GM18870 (cell line): ENCODE data around the gene CLIC3.

Experiments used
- ATAC-seq: cut with Tn5 transposase; IDR thresholded peaks from one replicate; pipeline ENCODE4 v1.9.1; 2021; ENCODE audit warnings: moderate library complexity; ENCODE audit not compliant: unreplicated experiment

Gene CLIC3

DNA sequence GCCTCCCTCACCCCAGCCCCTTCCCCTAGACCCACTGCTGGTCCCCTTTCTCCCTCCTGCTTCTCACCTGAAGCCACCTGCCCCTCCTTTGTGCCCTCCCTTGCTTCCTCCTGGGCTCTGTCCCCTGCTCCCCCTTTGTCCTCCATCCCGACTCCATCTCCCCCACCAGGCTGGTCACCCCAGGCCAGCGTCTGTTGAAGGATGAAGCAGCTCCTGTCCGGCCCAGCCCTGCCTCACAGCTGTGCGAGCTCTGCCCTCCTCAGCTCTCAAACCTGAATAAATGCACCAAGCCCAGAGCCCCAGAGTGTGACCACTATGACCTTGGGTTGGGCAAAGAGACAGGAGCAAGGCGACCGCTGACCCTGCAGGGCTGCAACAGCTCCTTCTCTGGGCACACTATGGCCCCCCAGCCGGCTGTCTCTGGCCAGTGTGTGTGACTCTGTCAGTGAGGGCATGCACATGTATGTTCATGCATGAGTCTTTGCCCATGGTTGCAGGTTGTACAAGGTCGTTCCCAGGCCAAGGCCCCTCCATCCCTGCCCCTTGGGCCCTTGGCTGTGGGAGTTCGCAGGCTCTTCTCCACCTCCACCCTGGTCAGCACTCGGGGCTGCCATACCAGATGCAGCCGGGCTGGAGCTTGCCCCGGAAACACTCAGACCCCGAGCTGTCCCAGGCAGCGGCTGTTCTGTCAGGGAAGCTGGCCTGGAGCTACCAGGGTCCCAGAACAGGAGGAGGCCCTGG lies 41.0 kb downstream of the CLIC3 start:
- no peak for ATAC-seq

DNA sequence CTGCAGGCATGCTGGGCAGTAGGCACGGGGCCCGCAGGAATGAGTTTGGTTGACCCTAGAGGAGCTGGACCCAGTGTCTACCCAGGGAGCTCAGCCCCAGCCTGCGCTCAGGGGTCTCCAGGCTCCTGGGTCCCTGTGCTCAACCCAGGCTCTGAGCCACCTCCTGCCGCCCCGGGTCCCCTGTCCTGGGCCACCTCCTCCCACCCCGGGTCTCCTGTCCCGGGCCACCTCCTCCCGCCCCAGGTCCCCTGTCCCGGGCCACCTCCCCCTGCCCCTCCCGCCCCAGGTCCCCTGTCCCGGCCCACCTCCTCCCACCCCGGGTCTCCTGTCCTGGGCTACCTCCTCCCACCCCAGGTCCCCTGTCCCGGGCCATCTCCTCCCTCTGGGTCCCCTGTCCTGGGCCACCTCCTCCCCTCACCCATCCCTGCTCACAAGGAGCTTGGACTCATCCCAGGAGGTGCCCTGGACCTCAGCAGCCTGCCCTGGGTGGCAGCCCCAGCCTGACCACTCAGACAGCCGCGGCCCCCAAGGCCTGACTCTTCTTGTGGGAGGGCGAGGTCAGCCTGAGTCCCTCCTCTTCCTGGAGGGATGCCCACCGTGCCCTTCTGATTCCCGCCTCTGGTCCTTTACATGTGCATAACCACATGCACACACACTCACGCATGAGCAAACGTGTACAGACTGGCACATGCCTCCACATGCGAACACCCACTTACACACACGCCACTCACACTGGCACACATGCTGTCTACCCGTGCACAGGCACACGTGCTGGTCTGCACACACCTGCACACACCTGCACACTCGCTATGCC lies 41.9 kb downstream of the CLIC3 start:
- no peak for ATAC-seq

DNA sequence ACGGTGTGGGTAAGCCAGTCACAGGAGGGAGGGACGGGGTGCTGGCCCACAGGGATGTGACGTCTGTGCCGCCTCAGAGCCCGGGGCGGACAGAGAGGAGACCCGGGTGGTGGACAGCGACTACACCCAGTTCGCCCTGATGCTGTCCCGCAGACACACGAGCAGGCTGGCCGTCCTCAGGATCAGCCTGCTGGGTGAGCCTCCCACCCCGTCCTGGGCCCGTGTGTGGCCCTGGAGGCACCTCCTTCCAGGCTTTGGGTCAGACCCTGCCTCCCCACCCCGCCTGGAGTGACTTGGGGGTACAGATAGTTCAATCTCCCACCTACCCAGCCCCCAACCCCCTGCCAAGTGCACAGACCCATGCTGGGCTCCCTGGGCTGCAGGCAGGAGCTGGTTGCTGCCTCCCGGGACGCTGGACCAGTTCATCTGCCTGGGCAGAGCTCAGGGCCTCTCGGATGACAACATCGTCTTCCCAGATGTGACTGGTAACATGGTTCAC lies 42.5 kb downstream of the CLIC3 start:
- ATAC-seq = no peak

DNA sequence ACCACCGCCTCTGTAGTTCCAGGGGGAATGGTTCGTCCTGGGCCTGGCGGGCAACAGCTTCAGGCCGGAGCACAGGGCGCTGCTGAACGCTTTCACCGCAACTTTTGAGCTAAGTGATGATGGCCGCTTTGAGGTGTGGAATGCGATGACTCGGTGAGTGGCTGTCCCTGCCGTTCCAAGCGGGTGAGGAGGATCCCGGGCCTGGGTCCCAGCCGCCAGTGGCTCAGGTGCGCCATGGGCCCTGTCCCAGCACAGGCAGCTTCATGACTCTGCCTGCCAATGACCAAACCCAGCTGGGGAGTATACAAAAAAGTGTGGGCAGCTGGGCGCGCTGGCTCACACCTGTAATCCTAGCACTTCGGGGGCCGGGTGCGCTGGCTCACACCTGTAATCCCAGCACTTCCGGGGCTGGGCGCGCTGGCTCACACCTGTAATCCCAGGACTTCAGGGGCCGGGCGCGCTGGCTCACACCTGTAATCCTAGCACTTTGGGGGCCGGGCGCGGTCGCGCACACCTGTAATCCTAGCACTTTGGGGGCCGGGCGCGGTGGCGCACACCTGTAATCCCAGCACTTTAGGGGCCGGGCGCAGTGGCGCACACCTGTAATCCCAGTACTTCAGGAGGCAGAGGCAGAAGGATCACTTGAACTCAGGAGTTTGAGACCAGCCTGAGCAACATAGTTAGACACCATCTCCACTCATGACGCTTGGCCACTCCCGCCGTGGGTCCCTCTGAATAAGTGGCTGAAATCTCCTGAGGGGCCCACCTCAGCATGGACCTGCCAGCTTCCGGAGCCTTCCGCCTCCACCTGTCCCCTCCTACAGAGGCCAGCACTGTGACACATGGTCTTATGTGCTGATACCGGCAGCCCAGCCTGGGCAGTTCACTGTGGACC lies 43.2 kb downstream of the CLIC3 start:
- no peak for ATAC-seq

DNA sequence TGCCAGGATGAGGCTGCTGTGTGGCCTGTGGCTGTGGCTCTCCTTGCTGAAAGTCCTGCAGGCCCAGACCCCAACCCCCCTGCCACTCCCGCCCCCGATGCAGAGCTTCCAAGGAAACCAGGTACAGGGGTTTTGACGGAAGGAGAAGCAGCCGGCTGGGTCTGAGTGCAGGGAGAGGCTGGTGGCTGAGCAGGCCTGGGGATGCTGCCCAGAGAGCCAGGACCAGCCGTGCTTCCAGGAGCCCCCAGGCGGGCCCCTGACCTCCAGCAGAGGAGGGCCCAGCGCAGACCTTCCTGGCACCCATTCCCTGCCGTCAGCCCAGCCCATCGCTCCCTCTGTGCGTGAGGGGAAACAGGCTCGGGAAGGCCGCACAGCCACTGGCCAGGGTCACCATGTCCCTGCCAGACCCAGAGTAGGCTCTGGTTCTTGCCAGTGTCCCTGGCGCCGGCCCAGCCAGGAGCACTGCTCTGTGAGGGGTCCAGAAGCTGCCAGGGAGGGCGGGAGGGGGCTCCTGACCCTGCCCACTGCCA lies 44.0 kb downstream of the CLIC3 start:
- no peak for ATAC-seq

DNA sequence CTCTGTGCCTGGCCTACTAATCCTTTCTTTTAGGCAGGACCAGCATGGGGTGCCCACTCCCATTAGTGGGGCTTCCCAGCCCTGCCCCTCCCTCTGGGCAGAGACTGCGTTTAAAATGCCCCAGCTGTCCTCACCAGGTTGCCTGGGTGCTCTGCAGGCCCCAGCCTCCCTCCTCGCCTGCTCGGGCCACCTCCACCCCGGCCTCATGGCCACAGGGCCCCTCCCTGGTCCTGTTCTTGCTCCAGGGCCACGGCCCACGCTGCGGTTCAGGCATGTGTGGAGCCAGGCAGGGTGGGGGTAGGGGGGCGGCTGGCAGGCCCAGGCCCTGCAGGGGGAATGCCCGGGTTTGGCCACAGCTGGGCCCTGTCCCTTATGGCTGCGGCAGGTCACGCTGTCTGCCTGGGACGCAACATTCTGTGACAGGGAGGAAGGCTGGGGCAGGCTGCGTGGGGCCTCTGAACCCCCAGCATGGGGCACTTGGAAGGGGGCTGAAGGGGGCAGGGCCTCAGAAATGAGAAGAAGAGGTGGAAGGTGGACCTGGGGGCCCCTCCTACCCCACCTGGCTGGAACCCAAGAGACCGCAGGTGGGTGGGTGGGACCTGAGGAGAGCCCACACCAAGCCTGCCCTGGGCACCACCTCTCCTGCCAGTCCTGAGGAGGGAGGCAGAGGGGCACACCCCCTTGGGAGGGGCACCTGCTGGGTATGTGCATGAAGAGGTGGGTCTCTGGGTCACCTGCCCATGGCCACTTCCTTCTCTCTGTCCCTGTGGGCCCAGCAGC lies 44.6 kb downstream of the CLIC3 start, which contains the start of gene LCN12:
LCN12 (plus strand) TSS at position 733 of the 780 bp plus-strand sequence. CDS start 55 bp downstream, outside the sequence.
- ATAC-seq = no peak

DNA sequence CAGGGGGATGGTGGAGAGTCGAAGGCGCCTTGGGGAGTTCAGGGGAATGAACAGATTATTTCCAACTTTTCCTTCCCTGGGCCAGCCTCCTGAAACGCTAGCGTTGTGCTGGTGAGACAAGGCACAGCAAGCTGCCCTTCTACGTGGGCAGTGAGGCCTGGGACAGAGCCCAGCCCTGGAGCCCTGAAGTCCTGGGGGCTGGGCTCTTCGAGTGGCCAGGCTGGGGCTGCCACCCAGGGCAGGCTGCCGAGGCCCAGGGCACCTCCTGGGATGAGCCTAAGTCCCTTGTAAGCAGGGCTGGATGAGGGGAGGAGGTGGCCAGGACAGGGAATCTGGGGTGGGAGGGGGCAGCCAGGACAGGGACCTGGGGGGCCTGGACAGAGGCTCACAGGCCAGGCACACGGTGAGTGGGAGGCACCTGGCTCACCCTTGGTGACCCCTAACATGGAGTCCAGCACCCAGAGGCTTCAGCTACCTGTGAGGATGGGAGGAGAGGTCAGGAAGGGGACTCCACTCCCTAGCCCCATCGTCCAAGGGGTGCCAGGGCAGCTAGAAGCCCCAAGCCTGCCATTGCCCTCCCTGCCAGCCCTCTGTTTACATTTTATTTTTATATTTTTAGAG lies 45.6 kb downstream of the CLIC3 start:
- ATAC-seq = no peak

DNA sequence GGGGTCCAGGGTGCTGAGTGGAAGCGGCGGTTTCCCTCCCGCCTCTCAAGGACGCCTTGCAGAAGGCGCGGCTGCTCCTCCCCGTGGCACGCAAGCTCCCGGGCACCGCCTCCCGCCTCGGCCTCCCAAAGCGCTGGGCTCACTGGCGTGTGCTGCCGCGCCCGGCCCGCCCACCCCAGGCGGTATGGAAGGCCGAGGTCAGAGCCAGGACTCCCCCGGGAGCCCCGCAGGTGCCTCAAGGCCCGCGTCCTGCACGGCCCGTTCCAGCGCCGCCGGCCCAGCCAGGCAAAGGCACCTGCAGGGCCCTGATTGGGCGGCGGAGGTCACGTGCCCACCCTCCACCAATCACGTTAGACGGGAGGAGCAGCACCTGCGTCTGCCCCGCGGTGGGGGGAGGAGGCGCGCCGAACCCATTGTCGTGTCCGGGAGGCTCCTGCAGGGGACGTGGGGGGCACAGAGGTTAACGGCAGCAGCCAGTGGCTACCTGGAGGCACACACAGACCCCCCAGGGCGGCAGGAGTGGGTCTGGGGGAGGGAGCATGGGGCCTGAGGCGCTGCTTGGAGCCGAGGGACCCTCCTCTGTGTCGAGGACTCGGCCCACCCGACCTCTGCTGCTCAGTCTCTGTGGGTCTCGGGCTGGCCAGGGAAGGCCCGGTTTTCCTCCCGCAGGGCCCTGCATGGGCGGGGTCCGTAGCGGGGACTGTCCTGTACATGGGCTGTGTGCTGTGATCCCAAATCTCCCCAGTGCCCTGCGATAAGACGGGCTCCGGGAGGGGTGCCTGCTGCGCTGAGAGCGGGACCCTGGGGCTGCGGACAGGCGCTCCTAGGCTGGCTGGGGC lies 46.3 kb downstream of the CLIC3 start:
- peak; percentile 61 for ATAC-seq

DNA sequence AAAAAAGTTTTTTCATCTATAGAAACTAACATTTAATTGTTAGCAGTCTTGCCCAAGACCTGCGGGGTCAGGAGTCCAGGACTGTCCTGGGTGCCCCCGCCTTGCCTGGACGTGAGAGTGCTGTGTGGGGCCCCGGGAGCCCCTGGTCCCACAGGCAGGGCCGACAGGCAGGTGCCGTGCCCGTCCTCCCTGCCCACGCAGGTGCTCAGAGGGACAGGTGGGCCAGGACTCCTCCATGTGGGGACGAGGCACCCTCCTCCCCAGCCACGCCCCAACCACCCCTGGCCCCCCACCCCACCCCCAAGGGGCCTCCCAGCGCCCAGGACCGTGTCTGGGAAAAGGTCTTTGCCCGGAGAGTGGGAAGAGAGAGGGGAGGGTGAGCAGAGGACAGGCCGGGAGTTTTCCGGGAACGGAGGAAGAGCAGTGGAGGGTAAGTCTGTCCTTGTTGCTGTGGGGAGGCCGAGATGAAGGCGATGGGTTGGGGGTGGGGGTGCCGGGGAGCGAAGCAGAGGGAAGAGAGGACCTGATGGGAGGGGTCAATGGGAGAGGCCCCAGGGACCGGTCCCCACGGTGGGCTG lies 47.0 kb downstream of the CLIC3 start:
- ATAC-seq = no peak

DNA sequence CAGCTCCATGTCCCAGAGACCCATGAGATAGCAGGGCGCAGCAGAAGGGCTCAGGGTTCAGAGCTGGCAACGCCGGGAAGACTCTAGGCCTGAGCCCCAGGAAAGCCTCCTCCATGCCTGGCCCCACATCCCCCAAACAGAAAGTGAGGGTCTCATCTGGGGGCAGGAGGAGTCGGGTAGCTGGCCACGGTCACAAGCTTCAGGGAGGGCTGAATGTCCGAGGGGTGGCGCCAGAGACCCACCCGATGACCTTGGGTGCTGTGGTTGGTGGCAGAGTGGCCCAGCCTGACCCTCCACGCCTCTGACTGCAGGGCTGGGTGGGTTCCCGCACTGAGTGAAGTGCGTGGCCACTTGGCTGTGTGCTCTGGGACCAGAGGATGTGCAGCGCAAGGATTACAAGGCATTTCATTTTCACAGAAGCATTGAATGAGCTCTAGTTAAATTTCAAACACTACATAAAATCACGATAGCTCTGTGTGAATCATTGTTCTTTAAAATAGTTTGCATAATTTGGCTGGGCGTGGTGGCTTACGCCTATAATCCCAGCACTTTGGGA lies 48.3 kb downstream of the CLIC3 start:
- no peak for ATAC-seq

DNA sequence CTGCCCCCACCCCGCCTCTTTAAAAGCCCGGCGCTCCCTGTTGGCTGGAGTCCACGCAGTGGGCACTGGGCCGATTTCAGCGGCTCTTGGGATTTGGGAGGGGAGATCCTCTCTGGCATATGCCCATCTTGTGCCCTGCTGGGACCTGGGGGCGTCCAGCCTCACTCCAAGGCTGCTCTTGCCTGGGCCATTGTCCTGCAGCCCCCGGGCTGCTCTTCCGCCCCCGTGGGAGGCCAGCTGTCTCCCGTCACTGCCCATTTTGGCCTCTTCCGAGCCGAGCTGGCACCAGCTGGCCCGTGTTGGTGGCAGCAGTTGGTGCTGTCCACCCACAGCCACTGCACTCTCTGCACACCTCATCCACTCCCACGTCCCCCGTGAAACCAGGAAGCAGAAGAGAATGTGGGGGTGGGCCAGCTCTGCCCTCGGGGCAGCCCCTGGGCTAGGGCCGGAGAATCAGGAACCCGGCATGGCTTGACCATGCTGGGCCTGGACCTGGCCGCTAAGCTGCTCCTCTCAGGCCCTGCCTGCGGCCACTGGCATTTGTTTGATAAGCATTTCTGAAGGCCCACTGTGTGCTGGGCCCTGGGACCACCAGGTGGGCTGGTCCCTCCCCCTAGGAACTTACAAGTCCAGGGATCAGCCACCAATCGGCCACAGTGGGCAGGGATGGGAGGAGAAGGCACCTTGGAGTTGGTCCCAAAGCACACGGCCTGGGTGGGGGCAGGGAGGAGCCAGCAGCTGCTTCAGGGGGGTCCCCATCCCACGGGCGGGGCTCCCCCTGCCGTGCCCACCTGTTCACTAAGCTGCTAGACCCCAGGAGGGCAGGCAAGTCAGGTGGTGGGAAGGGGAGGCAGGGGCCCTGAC lies 49.1 kb downstream of the CLIC3 start:
- ATAC-seq = no peak

DNA sequence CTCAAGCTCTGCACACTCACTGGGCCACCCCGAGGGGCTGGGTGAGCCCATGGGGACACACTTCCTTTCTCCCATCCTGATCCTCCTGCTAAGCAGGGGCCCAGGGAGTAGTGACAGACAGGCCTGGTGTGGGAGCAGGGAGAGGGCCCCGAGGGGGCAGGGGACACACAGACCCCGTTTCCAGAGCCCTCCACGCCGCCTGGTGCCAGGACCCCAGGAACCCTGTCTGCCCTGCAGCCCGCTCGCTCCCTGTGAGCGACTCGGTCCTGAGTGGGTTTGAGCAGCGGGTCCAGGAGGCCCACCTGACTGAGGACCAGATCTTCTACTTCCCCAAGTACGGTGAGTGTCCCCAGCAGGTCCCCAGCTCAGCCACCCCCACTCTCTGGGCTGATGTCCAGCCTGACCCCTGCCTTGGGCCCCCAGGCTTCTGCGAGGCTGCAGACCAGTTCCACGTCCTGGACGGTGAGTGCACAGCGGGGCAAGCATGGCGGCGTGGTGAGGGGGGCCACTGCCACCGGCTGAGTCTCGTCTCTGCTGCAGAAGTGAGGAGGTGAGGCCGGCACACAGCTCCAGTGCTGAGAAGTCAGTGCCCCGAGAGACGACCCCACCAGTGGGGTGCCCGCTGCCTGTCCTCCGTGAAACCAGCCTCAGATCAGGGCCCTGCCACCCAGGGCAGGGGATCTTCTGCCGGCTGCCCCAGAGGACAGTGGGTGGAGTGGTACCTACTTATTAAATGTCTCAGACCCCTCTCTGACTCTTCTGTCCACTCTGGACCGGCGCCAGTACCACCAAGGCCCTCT lies 49.9 kb downstream of the CLIC3 start:
- no peak for ATAC-seq

DNA sequence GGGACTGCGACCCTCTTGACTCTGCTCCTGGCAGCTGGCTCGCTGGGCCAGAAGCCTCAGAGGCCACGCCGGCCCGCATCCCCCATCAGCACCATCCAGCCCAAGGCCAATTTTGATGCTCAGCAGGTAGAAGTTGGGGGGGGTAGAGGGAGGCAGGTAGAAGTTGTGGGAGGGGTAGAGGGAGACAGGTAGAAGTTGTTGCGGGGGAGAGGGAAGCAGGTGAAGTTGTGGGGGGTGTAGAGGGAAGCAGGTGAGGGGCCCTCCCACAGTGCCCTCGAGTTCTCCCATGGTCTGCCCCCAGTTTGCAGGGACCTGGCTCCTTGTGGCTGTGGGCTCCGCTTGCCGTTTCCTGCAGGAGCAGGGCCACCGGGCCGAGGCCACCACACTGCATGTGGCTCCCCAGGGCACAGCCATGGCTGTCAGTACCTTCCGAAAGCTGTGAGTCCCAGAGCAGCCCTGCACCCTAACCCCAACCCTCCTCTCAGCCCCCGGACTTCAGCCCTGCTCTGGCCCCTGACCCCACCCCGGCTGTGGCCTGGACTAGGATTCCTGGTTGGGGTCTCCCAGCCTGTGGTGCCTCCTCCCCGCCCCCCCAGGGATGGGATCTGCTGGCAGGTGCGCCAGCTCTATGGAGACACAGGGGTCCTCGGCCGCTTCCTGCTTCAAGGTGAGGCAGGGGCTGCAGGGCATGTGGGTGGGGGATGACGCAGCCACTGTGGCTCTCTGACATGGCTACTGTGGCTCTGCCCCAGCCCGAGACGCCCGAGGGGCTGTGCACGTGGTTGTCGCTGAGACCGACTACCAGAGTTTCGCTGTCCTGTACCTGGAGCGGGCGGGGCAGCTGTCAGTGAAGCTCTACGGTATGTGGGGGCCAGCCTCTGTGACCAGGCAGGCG lies 50.8 kb downstream of the CLIC3 start:
- no peak for ATAC-seq
